Fibroblast of lung (primary cell): ENCODE results near the gene DUSP16.

ENCODE experiments used
- CTCF ChIP-seq, 2 donors: IDR thresholded peaks in 1 of 2; conservative IDR thresholded peaks in 1 of 2; 1 replicate in 1 of 2; 2 replicates in 1 of 2; pipeline ENCODE4 v1.5.1; 2011 to 2012; ENCODE audit warnings: low read length in 2 of 2, control low read depth in 1 of 2, inconsistent platforms in 1 of 2, low read depth in 1 of 2, mild to moderate bottlenecking in 1 of 2
- EZH2 ChIP-seq: IDR thresholded peaks from 2 replicates; pipeline ENCODE4 v1.5.1; 2012; ENCODE audit warnings: low read length, control low read depth, mild to moderate bottlenecking; ENCODE audit errors: missing control alignments

DNA sequence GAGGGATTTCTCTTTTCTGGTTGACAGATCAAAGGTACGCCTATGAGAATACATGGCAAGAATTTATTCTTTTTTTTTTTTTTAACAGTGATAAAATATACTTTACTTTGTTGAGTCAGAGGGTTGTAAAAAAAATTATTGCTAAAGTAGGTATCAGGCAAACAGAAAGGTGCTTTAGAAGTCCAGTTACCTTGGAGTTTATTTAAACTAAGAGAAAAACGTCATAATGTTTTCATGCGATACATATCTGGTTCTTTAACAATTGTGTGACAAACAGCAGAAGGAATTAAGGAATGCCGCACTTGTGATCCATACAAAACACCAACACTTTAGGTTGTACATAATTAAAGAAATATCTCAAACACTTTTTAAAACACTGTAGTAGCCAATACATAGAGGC lies 111.6 kb downstream of the DUSP16 start:
- TF ChIP-seq EZH2: no peak
- TF ChIP-seq CTCF (conservative IDR thresholded peaks at IDR 0.05 in 1 of 2, IDR thresholded peaks at IDR 0.05 in 1 of 2; ENCODE audit: low read depth in 1 of 2, low read length in 2 of 2): no peak
